ENCODE results near the gene HDAC4.

DNA sequence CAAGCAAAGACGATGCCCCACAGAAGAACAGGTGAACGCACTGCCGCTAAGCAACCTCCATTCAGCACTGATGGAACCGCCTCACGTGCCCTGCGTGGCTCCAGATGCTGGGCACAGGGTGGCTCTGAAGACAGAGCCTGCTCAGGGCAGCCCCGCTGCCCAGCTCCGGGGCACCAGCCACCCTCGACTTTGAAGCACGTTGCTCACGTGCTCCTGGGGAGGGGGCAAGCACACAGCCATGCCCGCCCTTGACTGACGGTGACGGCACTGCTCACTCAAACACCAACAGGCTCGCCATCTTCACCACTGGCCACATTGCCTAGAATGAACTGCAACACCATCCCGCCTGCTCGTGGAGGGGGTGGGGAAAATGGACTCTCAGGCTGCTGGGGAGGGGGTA lies 251.3 kb downstream of the HDAC4 start:
- TF ChIP-seq, protein P1, sequence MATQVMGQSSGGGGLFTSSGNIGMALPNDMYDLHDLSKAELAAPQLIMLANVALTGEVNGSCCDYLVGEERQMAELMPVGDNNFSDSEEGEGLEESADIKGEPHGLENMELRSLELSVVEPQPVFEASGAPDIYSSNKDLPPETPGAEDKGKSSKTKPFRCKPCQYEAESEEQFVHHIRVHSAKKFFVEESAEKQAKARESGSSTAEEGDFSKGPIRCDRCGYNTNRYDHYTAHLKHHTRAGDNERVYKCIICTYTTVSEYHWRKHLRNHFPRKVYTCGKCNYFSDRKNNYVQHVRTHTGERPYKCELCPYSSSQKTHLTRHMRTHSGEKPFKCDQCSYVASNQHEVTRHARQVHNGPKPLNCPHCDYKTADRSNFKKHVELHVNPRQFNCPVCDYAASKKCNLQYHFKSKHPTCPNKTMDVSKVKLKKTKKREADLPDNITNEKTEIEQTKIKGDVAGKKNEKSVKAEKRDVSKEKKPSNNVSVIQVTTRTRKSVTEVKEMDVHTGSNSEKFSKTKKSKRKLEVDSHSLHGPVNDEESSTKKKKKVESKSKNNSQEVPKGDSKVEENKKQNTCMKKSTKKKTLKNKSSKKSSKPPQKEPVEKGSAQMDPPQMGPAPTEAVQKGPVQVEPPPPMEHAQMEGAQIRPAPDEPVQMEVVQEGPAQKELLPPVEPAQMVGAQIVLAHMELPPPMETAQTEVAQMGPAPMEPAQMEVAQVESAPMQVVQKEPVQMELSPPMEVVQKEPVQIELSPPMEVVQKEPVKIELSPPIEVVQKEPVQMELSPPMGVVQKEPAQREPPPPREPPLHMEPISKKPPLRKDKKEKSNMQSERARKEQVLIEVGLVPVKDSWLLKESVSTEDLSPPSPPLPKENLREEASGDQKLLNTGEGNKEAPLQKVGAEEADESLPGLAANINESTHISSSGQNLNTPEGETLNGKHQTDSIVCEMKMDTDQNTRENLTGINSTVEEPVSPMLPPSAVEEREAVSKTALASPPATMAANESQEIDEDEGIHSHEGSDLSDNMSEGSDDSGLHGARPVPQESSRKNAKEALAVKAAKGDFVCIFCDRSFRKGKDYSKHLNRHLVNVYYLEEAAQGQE (IDR thresholded peaks at IDR 0.05; ENCODE audit: insufficient replicate concordance, low read depth), result no peak
- TF ChIP-seq POLR2AphosphoS5 (IDR thresholded peaks at IDR 0.05; ENCODE audit: low read depth) (no peak), GABPA (IDR thresholded peaks at IDR 0.05; ENCODE audit: low read depth) (no peak), SPI1 (IDR thresholded peaks at IDR 0.05; ENCODE audit: borderline replicate concordance, low read depth) (no peak)
- TF ChIP-seq, protein P2, sequence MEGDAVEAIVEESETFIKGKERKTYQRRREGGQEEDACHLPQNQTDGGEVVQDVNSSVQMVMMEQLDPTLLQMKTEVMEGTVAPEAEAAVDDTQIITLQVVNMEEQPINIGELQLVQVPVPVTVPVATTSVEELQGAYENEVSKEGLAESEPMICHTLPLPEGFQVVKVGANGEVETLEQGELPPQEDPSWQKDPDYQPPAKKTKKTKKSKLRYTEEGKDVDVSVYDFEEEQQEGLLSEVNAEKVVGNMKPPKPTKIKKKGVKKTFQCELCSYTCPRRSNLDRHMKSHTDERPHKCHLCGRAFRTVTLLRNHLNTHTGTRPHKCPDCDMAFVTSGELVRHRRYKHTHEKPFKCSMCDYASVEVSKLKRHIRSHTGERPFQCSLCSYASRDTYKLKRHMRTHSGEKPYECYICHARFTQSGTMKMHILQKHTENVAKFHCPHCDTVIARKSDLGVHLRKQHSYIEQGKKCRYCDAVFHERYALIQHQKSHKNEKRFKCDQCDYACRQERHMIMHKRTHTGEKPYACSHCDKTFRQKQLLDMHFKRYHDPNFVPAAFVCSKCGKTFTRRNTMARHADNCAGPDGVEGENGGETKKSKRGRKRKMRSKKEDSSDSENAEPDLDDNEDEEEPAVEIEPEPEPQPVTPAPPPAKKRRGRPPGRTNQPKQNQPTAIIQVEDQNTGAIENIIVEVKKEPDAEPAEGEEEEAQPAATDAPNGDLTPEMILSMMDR (IDR thresholded peaks at IDR 0.05; ENCODE audit: insufficient read depth, low read length), result no peak

Data from HL-60 (cell line).